TTC549 (cell line): ENCODE data around the gene RAPGEF6.
"Not testable (repeated sequence)": the region's sequence is repeated elsewhere in the genome, so short reads cannot be mapped to it uniquely, and the experiment has no call there.

Source experiments
- FAIRE-seq: peaks from 2 replicates; lab custom pipeline; 2012; peaks lifted over from hg19 to GRCh38; lab: Jason Lieb, UNC

Gene RAPGEF6

GRCh38 chr5:131634996-131635683, at the start of gene RAPGEF6:
Gene RAPGEF6 (minus strand): TSS chr5:131635229. CDS start chr5:131635030, 199 bp downstream.
- FAIRE-seq = peak; percentile 95

GRCh38 chr5:131684595-131684994, 49.6 kb upstream of the RAPGEF6 start:
- FAIRE-seq = no peak

GRCh38 chr5:131684051-131684450, 49.0 kb upstream of the RAPGEF6 start:
- FAIRE-seq = no peak

GRCh38 chr5:131682826-131683225, 47.8 kb upstream of the RAPGEF6 start:
- FAIRE-seq = no peak

GRCh38 chr5:131682175-131682574, 47.1 kb upstream of the RAPGEF6 start:
- no peak for FAIRE-seq

GRCh38 chr5:131679911-131680310, 44.9 kb upstream of the RAPGEF6 start:
- FAIRE-seq = no peak

GRCh38 chr5:131678273-131678672, 43.2 kb upstream of the RAPGEF6 start:
- FAIRE-seq = not testable (repeated sequence)

- no peak for FAIRE-seq
Measured at GRCh38 chr5:131677115-131677514, 42.1 kb upstream of the RAPGEF6 start.

- no peak for FAIRE-seq
Measured at GRCh38 chr5:131672776-131673175, 37.7 kb upstream of the RAPGEF6 start.

GRCh38 chr5:131671994-131672655, 37.1 kb upstream of the RAPGEF6 start:
- FAIRE-seq = no peak

GRCh38 chr5:131671409-131671808, 36.4 kb upstream of the RAPGEF6 start:
- no peak for FAIRE-seq

- FAIRE-seq = no peak
Measured at GRCh38 chr5:131664929-131665328, 29.9 kb upstream of the RAPGEF6 start.

GRCh38 chr5:131661933-131662332, 26.9 kb upstream of the RAPGEF6 start:
- no peak for FAIRE-seq

GRCh38 chr5:131659841-131660240, 24.8 kb upstream of the RAPGEF6 start:
- no peak for FAIRE-seq

GRCh38 chr5:131659290-131659689, 24.3 kb upstream of the RAPGEF6 start:
- no peak for FAIRE-seq

GRCh38 chr5:131654776-131655175, 19.7 kb upstream of the RAPGEF6 start:
- no peak for FAIRE-seq

- FAIRE-seq = no peak
Measured at GRCh38 chr5:131654309-131654708, 19.3 kb upstream of the RAPGEF6 start.

- FAIRE-seq = no peak
Measured at GRCh38 chr5:131649161-131649560, 14.1 kb upstream of the RAPGEF6 start.

GRCh38 chr5:131647048-131647769, 12.2 kb upstream of the RAPGEF6 start:
- FAIRE-seq = no peak

- FAIRE-seq = no peak
Measured at GRCh38 chr5:131644822-131645221, 9.8 kb upstream of the RAPGEF6 start.

GRCh38 chr5:131644370-131644769, 9.3 kb upstream of the RAPGEF6 start:
- no peak for FAIRE-seq

- no peak for FAIRE-seq
Measured at GRCh38 chr5:131641494-131641893, 6.5 kb upstream of the RAPGEF6 start.
